ENCODE data around the gene MTHFR. TPM values are rescaled to one million over a fixed set of nuclear protein-coding genes. Genes with fewer than 3 reads are reported as not detected.

The MTHFR gene
- total RNA-seq, 1 donor: 21.6 TPM

GRCh38 chr1:11781297-11781696 lies 24.5 kb downstream of the MTHFR start:
- no peak for TF ChIP-seq CTCF (IDR thresholded peaks at IDR 0.05; ENCODE audit: insufficient read depth, low read depth, low read length)
- no peak overlapping the region for H3K4me3 ChIP-seq (ENCODE audit: low read depth, low read length)
- DNase-seq (ENCODE audit: low read depth): no peak

GRCh38 chr1:11780380-11781147 lies 25.2 kb downstream of the MTHFR start:
- no peak for TF ChIP-seq CTCF (IDR thresholded peaks at IDR 0.05; ENCODE audit: insufficient read depth, low read depth, low read length)
- no peak for DNase-seq (ENCODE audit: low read depth)
- H3K4me3 ChIP-seq (ENCODE audit: low read depth, low read length): no peak overlapping the region

- TF ChIP-seq CTCF (IDR thresholded peaks at IDR 0.05; ENCODE audit: insufficient read depth, low read depth, low read length): no peak
- no peak overlapping the region for H3K4me3 ChIP-seq (ENCODE audit: low read depth, low read length)
- no peak for DNase-seq (ENCODE audit: low read depth)
These were observed 25.9 kb downstream of the MTHFR start for GRCh38 chr1:11779715-11780379.

GRCh38 chr1:11778844-11779623 lies 26.7 kb downstream of the MTHFR start:
- no peak overlapping the region for H3K4me3 ChIP-seq (ENCODE audit: low read depth, low read length)
- no peak for DNase-seq (ENCODE audit: low read depth)
- TF ChIP-seq CTCF (IDR thresholded peaks at IDR 0.05; ENCODE audit: insufficient read depth, low read depth, low read length): no peak

- DNase-seq (ENCODE audit: low read depth): no peak
- no peak for TF ChIP-seq CTCF (IDR thresholded peaks at IDR 0.05; ENCODE audit: insufficient read depth, low read depth, low read length)
These were observed 27.4 kb downstream of the MTHFR start for GRCh38 chr1:11778336-11778735.

GRCh38 chr1:11777658-11778322 lies 28.0 kb downstream of the MTHFR start:
- DNase-seq (ENCODE audit: low read depth): no peak
- no peak overlapping the region for H3K4me3 ChIP-seq (ENCODE audit: low read depth, low read length)
- TF ChIP-seq CTCF (IDR thresholded peaks at IDR 0.05; ENCODE audit: insufficient read depth, low read depth, low read length): no peak

More at GRCh38 chr1:11778336-11778735, 27.4 kb downstream of the MTHFR start:
- H3K4me3 ChIP-seq (ENCODE audit: low read depth, low read length): no peak overlapping the region

Data from fibroblast of villous mesenchyme (primary cell).